CD4-positive, alpha-beta T cell treated with Interferon gamma for 1 hour (primary cell): Measurements from ENCODE around the gene CIAO1.
A peak's percentile ranks its signal among the peaks of the same experiment; 100 is the strongest.
"Not testable (repeated sequence)": the region's sequence is repeated elsewhere in the genome, so short reads cannot be mapped to it uniquely, and the experiment has no call there.

ENCODE experiments used
- DNase-seq: peaks from one replicate; pipeline ENCODE4 v3.0.0-alpha.2; 2020

Gene CIAO1

DNA sequence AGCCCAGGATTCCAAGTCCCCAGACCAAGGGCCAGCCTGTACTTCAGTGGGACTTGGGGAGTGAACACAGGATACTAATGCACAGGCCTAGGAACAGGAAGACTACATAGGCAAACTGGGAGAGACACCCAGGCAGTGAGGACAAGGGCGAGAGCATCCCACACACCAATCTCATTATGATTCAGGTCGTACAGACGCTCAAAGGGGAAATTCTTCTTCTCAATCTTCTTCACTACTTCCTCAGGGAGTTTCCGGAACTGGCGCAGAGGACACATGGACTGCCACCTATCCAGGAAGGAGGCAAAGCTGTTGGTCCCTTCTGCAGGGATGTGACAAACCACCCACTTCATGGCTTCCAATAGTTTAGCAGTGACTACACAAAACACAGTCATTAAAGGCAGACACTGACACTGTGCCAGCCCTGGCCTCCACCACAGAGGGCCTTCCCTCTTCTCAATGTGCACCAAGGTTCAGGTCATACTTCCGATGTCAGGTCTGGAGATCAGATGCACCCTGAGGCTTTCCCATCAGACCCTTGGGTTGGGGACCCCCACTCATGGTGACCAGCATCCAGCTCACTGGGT lies 21.3 kb downstream of the CIAO1 start:
- DNase-seq = no peak

DNA sequence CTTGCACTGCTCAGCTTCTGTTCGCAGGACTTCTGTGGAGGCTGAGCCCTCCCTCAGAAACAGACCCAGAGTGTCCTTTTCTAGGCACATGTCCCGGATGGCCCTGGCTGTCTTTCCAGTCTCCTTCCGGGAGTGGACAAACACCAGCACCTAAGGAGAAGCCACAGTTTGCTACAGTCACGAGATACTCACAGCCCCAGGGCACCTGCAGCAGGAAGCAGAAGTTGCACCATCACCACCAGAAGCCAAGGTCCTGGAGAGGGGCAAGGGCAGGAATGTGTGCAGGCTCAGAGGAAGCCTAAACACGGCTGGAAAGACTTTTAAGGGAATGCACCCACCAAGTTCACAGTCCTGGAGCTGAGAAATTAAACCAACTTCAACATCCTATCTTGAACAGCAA lies 25.7 kb downstream of the CIAO1 start:
- DNase-seq = no peak

GRCh38 chr2:96294271-96294670 lies 28.2 kb downstream of the CIAO1 start:
- DNase-seq = not testable (repeated sequence)

- no peak for DNase-seq
Observed at GRCh38 chr2:96296925-96297324, 30.9 kb downstream of the CIAO1 start.

- no peak for DNase-seq
Observed at GRCh38 chr2:96301865-96302264, 35.8 kb downstream of the CIAO1 start.

- DNase-seq = no peak
Observed at GRCh38 chr2:96304606-96305005, 38.6 kb downstream of the CIAO1 start.

- DNase-seq = peak; percentile 88
Observed at GRCh38 chr2:96305091-96305978, 39.3 kb downstream of the CIAO1 start, which contains the start of gene SNRNP200. Gene SNRNP200, minus strand, starts transcription at chr2:96305546. Its CDS starts 109 bp downstream, at chr2:96305437.

GRCh38 chr2:96305979-96306308 lies 39.9 kb downstream of the CIAO1 start:
- no peak for DNase-seq

DNA sequence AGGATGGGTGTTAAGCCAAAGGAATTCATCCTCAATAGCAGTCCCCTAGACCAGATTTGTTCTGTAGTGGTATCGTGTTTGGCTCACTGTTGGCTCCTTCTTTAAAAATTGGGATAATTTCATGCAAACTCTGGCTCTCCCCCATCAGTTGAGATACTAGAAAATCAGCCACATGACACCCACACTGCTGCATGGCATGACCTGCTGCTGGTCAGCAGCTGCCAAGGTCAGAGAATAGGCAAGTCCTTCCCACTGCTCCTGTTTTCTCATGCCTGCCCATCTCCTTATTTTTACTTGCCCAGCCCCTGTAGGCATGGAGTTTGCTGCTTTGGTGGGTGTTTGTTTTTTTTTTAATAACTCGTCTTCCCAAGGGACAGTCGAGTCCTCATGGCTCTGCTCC lies 40.3 kb downstream of the CIAO1 start:
- no peak for DNase-seq

- no peak for DNase-seq
Observed at GRCh38 chr2:96308248-96308647, 42.2 kb downstream of the CIAO1 start.

GRCh38 chr2:96315005-96315399 lies 49.0 kb downstream of the CIAO1 start:
- DNase-seq = no peak

GRCh38 chr2:96315400-96316071 lies 49.5 kb downstream of the CIAO1 start:
- DNase-seq = peak; percentile 3

DNA sequence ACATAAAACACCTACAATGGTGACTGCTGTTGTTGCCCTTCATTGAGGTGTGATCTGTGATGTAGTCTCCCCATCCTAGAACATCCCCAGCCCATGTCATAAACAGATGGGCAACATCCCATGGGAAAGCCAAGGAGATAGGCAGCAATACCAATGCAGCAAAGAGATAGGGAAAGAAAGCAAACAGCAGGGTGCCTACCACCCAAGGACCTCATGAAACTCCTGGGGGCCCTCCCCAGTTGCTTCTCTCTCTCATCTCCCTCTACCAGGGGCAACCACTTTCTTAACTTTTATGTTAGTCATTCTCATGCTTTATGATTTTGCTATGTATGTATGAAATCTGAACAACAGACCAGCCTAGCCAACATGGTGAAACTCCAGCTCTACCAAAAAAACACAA lies 51.0 kb downstream of the CIAO1 start:
- DNase-seq = no peak

GRCh38 chr2:96317584-96317997 lies 51.6 kb downstream of the CIAO1 start:
- DNase-seq = no peak

- no peak for DNase-seq
Observed at GRCh38 chr2:96318723-96319122, 52.7 kb downstream of the CIAO1 start.

- DNase-seq = no peak
Observed at GRCh38 chr2:96319396-96319795, 53.4 kb downstream of the CIAO1 start.

DNA sequence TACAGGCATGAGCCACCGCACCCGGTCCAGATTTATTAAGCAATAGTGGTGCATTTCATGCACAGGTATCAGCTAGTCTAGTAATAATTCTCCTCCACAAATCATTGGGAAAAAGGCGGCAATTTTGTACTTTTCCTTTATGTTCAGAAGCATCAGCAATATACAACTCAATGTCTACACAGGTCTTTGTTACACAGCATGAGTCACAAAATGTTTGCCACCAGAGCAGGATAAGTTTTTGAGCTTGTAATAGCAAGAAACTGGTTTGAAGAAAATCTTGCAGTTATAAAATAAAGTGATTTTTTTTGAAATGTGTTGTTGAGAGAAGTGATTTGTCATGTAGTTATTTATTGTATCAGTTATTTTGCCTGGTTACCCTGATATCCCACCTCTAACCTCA lies 54.3 kb downstream of the CIAO1 start:
- no peak for DNase-seq

DNA sequence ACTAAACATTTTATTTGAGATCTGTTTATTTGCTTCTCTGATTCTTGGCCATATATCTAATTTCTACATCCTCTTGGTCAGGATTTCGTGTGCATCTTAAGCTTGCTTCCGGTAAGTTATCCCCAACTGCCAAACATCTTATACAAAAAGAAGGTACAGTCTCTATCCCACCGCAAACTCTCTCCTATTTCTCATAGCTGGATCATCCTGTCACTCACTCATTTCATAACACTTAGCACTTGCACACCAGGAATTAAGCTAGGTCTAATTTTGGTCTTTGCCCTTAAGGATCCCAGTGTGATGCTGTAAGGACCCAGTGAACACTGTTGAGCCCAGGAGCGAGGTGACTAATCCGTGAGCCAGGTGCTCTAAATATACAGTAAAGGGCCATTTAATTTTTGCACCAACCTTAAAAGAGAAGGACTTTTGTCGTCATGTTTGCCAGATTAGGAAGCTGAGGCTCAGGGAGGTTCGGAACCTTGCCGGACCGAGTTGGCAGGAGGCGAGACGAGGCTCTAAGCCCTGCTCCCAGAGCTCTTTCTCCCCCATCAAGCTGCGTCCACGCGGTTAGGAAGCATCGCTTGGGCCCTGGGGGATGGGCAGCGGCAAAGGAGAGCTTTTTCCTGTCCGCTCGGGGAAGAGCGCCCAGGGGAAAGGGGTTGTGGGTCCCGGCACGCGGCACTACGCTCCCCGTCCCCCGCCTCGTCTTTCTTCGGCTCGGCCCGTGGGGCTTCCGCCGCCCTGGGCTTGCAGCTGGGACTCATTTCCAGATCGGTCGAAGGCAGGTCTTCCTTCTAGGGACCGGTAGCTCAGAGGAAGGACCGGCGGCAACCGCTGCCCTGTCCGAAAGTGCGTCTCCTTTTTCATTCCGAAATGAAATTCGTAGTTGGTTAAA lies 55.0 kb downstream of the CIAO1 start:
- peak; percentile 6 for DNase-seq
